ENCODE measurements around the gene RAP1A. TPM values are rescaled to one million over a fixed set of nuclear protein-coding genes. Genes with fewer than 3 reads are reported as not detected.

Gene RAP1A
- total RNA-seq, 1 donor = 17.0 TPM

GRCh38 chr1:111648806-111649205 is 29.2 kb downstream of the RAP1A start:
- Histone ChIP-seq H3K27me3 (ENCODE audit: insufficient read depth, low read length) (no peaks in the 10 kb centered on the region), H3K79me2 (ENCODE audit: insufficient read depth, low read length) (peaks cover 79% of the 10 kb centered on the region), H3K4me1 (ENCODE audit: insufficient read depth, low read length) (no peaks in the 10 kb centered on the region), H3K9me3 (ENCODE audit: low read depth, low read length) (no peaks in the 10 kb centered on the region), H3K4me3 (ENCODE audit: insufficient read depth, low read length) (no peak overlapping the region), H3K4me2 (ENCODE audit: insufficient read depth, low read length) (no peak overlapping the region), H2AFZ (ENCODE audit: low read length) (no peak overlapping the region), H3K36me3 (ENCODE audit: insufficient read depth, low read length) (no peaks in the 10 kb centered on the region), H4K20me1 (ENCODE audit: insufficient read depth, low read length) (peaks cover 47% of the 10 kb centered on the region), H3K27ac (ENCODE audit: low read depth, low read length) (no peak overlapping the region)
- DNase-seq (ENCODE audit: insufficient read length, low spot score, missing footprints) = no peak
- TF ChIP-seq CTCF (IDR thresholded peaks at IDR 0.05; ENCODE audit: extremely low read depth, low read depth, low read length) = no peak

- TF ChIP-seq CTCF (IDR thresholded peaks at IDR 0.05; ENCODE audit: extremely low read depth, low read depth, low read length) = no peak
- peaks cover 47% of the 10 kb centered on the region for H4K20me1 ChIP-seq (ENCODE audit: insufficient read depth, low read length)
Measured at GRCh38 chr1:111649227-111649626, 29.6 kb downstream of the RAP1A start.

GRCh38 chr1:111649648-111650047 is 30.1 kb downstream of the RAP1A start:
- H3K9me3 ChIP-seq (ENCODE audit: low read depth, low read length) = no peaks in the 10 kb centered on the region
- peaks cover 49% of the 10 kb centered on the region for H4K20me1 ChIP-seq (ENCODE audit: insufficient read depth, low read length)
- H3K79me2 ChIP-seq (ENCODE audit: insufficient read depth, low read length) = peaks cover 78% of the 10 kb centered on the region
- no peaks in the 10 kb centered on the region for H3K36me3 ChIP-seq (ENCODE audit: insufficient read depth, low read length)
- no peak overlapping the region for H3K4me2 ChIP-seq (ENCODE audit: insufficient read depth, low read length)
- TF ChIP-seq CTCF (IDR thresholded peaks at IDR 0.05; ENCODE audit: extremely low read depth, low read depth, low read length) = no peak
- H2AFZ ChIP-seq (ENCODE audit: low read length) = no peak overlapping the region
- H3K27me3 ChIP-seq (ENCODE audit: insufficient read depth, low read length) = no peaks in the 10 kb centered on the region
- H3K4me1 ChIP-seq (ENCODE audit: insufficient read depth, low read length) = no peaks in the 10 kb centered on the region
- no peak for DNase-seq (ENCODE audit: insufficient read length, low spot score, missing footprints)
- H3K4me3 ChIP-seq (ENCODE audit: insufficient read depth, low read length) = no peak overlapping the region
- no peak overlapping the region for H3K27ac ChIP-seq (ENCODE audit: low read depth, low read length)

More at GRCh38 chr1:111649227-111649626, 29.6 kb downstream of the RAP1A start:
- Histone ChIP-seq H3K27me3 (ENCODE audit: insufficient read depth, low read length) (no peaks in the 10 kb centered on the region), H2AFZ (ENCODE audit: low read length) (no peak overlapping the region), H3K36me3 (ENCODE audit: insufficient read depth, low read length) (no peaks in the 10 kb centered on the region), H3K4me2 (ENCODE audit: insufficient read depth, low read length) (no peak overlapping the region), H3K4me1 (ENCODE audit: insufficient read depth, low read length) (no peaks in the 10 kb centered on the region), H3K27ac (ENCODE audit: low read depth, low read length) (no peak overlapping the region), H3K79me2 (ENCODE audit: insufficient read depth, low read length) (peaks cover 79% of the 10 kb centered on the region), H3K9me3 (ENCODE audit: low read depth, low read length) (no peaks in the 10 kb centered on the region), H3K4me3 (ENCODE audit: insufficient read depth, low read length) (no peak overlapping the region)
- no peak for DNase-seq (ENCODE audit: insufficient read length, low spot score, missing footprints)

GRCh38 chr1:111653709-111654108 is 34.1 kb downstream of the RAP1A start:
- Histone ChIP-seq H3K27me3 (ENCODE audit: insufficient read depth, low read length) (no peaks in the 10 kb centered on the region), H3K4me2 (ENCODE audit: insufficient read depth, low read length) (no peak overlapping the region), H3K9me3 (ENCODE audit: low read depth, low read length) (no peaks in the 10 kb centered on the region), H4K20me1 (ENCODE audit: insufficient read depth, low read length) (peaks cover 47% of the 10 kb centered on the region), H3K4me3 (ENCODE audit: insufficient read depth, low read length) (no peak overlapping the region), H3K4me1 (ENCODE audit: insufficient read depth, low read length) (peaks cover 10% of the 10 kb centered on the region), H2AFZ (ENCODE audit: low read length) (no peak overlapping the region), H3K36me3 (ENCODE audit: insufficient read depth, low read length) (no peaks in the 10 kb centered on the region), H3K79me2 (ENCODE audit: insufficient read depth, low read length) (peaks cover 60% of the 10 kb centered on the region), H3K27ac (ENCODE audit: low read depth, low read length) (no peak overlapping the region)
- no peak for TF ChIP-seq CTCF (IDR thresholded peaks at IDR 0.05; ENCODE audit: extremely low read depth, low read depth, low read length)
- peak; percentile 14 for DNase-seq (ENCODE audit: insufficient read length, low spot score, missing footprints)

Measured in osteoblast (primary cell).